ENCODE results near the gene FOXB2.
"Not testable (repeated sequence)": the region's sequence is repeated elsewhere in the genome, so short reads cannot be mapped to it uniquely, and the experiment has no call there.

DNA sequence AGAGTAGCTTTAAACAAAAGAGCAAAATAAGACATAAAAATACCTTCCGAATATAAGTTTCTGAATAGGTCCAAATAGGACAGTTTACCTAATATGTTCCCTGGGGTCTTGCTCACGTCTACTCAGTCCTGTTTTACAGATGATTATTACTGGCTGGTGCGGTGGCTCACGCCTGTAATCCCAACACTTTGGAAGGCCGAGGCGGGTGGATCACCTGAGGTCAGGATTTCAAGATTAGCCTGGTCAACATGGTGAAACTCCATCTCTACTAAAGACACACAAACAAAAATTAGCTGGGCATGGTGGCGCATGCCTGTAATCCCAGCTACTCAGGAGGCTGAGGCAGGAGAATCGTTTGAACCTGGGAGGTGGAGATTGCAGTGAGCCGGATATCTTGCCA lies 40.6 kb upstream of the FOXB2 start:
- not testable (repeated sequence) for TF ChIP-seq POLR2AphosphoS2 (IDR thresholded peaks at IDR 0.05; ENCODE audit: low read depth, low read length); NCOA1 (CRISPR knock-in tag; IDR thresholded peaks at IDR 0.05); MYC (CRISPR knock-in tag; IDR thresholded peaks at IDR 0.05; ENCODE audit: borderline replicate concordance); TP53 (CRISPR knock-in tag; conservative IDR thresholded peaks at IDR 0.05); ZNF367 (CRISPR knock-in tag; IDR thresholded peaks at IDR 0.05; ENCODE audit: borderline replicate concordance)
- TF ChIP-seq, protein P1, sequence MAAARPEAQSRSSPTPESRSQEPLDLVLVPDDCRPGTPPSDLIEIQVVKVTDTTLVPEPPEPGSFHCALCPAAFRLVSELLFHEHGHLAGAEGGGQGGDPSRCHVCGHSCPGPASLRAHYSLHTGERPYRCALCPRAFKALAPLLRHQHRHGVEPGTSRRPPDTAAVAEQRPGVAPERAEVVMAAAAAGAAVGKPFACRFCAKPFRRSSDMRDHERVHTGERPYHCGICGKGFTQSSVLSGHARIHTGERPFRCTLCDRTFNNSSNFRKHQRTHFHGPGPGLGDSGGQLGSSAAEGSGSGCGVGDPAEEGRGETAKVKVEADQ (CRISPR knock-in tag; IDR thresholded peaks at IDR 0.05; ENCODE audit: borderline replicate concordance), result not testable (repeated sequence)
- TF ChIP-seq, protein P2, sequence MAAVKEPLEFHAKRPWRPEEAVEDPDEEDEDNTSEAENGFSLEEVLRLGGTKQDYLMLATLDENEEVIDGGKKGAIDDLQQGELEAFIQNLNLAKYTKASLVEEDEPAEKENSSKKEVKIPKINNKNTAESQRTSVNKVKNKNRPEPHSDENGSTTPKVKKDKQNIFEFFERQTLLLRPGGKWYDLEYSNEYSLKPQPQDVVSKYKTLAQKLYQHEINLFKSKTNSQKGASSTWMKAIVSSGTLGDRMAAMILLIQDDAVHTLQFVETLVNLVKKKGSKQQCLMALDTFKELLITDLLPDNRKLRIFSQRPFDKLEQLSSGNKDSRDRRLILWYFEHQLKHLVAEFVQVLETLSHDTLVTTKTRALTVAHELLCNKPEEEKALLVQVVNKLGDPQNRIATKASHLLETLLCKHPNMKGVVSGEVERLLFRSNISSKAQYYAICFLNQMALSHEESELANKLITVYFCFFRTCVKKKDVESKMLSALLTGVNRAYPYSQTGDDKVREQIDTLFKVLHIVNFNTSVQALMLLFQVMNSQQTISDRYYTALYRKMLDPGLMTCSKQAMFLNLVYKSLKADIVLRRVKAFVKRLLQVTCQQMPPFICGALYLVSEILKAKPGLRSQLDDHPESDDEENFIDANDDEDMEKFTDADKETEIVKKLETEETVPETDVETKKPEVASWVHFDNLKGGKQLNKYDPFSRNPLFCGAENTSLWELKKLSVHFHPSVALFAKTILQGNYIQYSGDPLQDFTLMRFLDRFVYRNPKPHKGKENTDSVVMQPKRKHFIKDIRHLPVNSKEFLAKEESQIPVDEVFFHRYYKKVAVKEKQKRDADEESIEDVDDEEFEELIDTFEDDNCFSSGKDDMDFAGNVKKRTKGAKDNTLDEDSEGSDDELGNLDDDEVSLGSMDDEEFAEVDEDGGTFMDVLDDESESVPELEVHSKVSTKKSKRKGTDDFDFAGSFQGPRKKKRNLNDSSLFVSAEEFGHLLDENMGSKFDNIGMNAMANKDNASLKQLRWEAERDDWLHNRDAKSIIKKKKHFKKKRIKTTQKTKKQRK (IDR thresholded peaks at IDR 0.05; ENCODE audit: low read length), result not testable (repeated sequence)
